HepG2 (cell line): Measurements from ENCODE around the gene ATG4B. TPM values are rescaled to one million over a fixed set of nuclear protein-coding genes. Genes with fewer than 3 reads are reported as not detected.

Experiments used
- CEBPG ChIP-seq: IDR thresholded peaks from 2 replicates; pipeline ENCODE4 v1.6.1; 2016
- DMTF1 ChIP-seq: sonication (generic); formaldehyde crosslinking; IDR thresholded peaks from 2 replicates; pipeline ENCODE4 v1.4.0; 2020; ENCODE audit warnings: mild to moderate bottlenecking, missing genetic modification reagents
- IRF2 ChIP-seq: IDR thresholded peaks from 2 replicates; pipeline ENCODE4 v1.6.1; 2018; ENCODE audit warnings: missing genetic modification reagents, missing compliant biosample characterization
- KLF15 ChIP-seq: sonication (generic); formaldehyde crosslinking; IDR thresholded peaks from 2 replicates; pipeline ENCODE4 v1.8.1; 2023; ENCODE audit warnings: borderline replicate concordance, mild to moderate bottlenecking, inconsistent platforms, missing genetic modification reagents, mixed read lengths
- MLX ChIP-seq: IDR thresholded peaks from 2 replicates; pipeline ENCODE4 v1.6.1; 2016
- NFKB2 ChIP-seq: sonication (generic); formaldehyde crosslinking; IDR thresholded peaks from 2 replicates; pipeline ENCODE4 v1.4.0; 2020; ENCODE audit warnings: missing genetic modification reagents, borderline replicate concordance
- NONO ChIP-seq, 2 experiments: fragments of 450-650 bp in 1 of 2; sonication (generic) in 1 of 2; formaldehyde crosslinking in 1 of 2; IDR thresholded peaks in 1 of 2; conservative IDR thresholded peaks in 1 of 2; 2 replicates each; pipeline versions ENCODE4 v1.6.1 to v1.8.0; 2017 to 2022; ENCODE audit warnings: mild to moderate bottlenecking in 1 of 2, missing genetic modification reagents in 1 of 2, moderate library complexity in 1 of 2
- NR1H2 ChIP-seq: sonication (generic); formaldehyde crosslinking; IDR thresholded peaks from 2 replicates; pipeline ENCODE4 v1.8.1; 2022; ENCODE audit warnings: low read depth, missing genetic modification reagents, borderline replicate concordance
- PITX1 ChIP-seq: sonication (generic); formaldehyde crosslinking; IDR thresholded peaks from 2 replicates; pipeline ENCODE4 v1.5.1; 2020; ENCODE audit warnings: mild to moderate bottlenecking, missing genetic modification reagents
- RAD51 ChIP-seq: fragments of 450-650 bp; IDR thresholded peaks from 2 replicates; pipeline ENCODE4 v1.6.1; 2016; ENCODE audit warnings: borderline replicate concordance
- TAF1 ChIP-seq: sonication (generic); formaldehyde crosslinking; IDR thresholded peaks from 2 replicates; pipeline ENCODE4 v1.4.0; 2020; ENCODE audit warnings: missing genetic modification reagents
- TSC22D2 ChIP-seq: sonication (generic); formaldehyde crosslinking; IDR thresholded peaks from 2 replicates; pipeline ENCODE4 v1.5.1; 2020; ENCODE audit warnings: missing genetic modification reagents, mild to moderate bottlenecking, borderline replicate concordance
- YEATS2 ChIP-seq: sonication (generic); formaldehyde crosslinking; IDR thresholded peaks from 2 replicates; pipeline ENCODE4 v1.4.0; 2020; ENCODE audit warnings: missing genetic modification reagents, borderline replicate concordance
- ZFYVE20 ChIP-seq: sonication (generic); formaldehyde crosslinking; IDR thresholded peaks from 2 replicates; pipeline ENCODE4 v1.8.0; 2023; ENCODE audit warnings: low read depth, mild to moderate bottlenecking, moderate library complexity, missing genetic modification reagents, borderline replicate concordance
- ZNF280B ChIP-seq: sonication (generic); formaldehyde crosslinking; IDR thresholded peaks from 2 replicates; pipeline ENCODE4 v1.5.0; 2020; ENCODE audit warnings: missing genetic modification reagents, mild to moderate bottlenecking, borderline replicate concordance
- ZNF562 ChIP-seq: sonication (generic); formaldehyde crosslinking; IDR thresholded peaks from 2 replicates; pipeline ENCODE4 v1.8.0; 2022; ENCODE audit warnings: missing genetic modification reagents, borderline replicate concordance
- ZNF670 ChIP-seq: sonication (generic); formaldehyde crosslinking; IDR thresholded peaks from 2 replicates; pipeline ENCODE4 v1.8.0; 2022; ENCODE audit warnings: mild to moderate bottlenecking, missing genetic modification reagents, borderline replicate concordance
- ZNF710 ChIP-seq: sonication (generic); formaldehyde crosslinking; IDR thresholded peaks from 2 replicates; pipeline ENCODE4 v1.5.0; 2020; ENCODE audit warnings: mild to moderate bottlenecking, missing genetic modification reagents, borderline replicate concordance
- ZNF773 ChIP-seq: sonication (generic); formaldehyde crosslinking; IDR thresholded peaks from 2 replicates; pipeline ENCODE4 v1.4.0; 2020; ENCODE audit warnings: missing genetic modification reagents, borderline replicate concordance
- ZNF878 ChIP-seq: sonication (generic); formaldehyde crosslinking; IDR thresholded peaks from 2 replicates; pipeline ENCODE4 v1.8.1; 2023; ENCODE audit warnings: mild to moderate bottlenecking, missing genetic modification reagents, moderate library complexity
- polyA plus RNA-seq, 8 experiments: library from polyadenylated mRNA; depleted of rRNA in 3 of 8; stranded (reverse) in 7 of 8; unstranded in 1 of 8; fragments of >200 nt; fragmentation: Illumina TruSeq in 4 of 8; extraction: Trizol in 4 of 8; gene quantifications; 2 replicates each; pipeline versions ENCODE4 v1.2.1 to v1.2.3, GENCODE V29; 2011 to 2016; ENCODE audit warnings: low read depth in 4 of 8, missing spikeins in 1 of 8, mixed read lengths in 1 of 8; ENCODE audit not compliant: insufficient read depth in 1 of 8
- total RNA-seq, 5 experiments: library from RNA; depleted of rRNA; stranded (reverse); fragments of >200 nt; fragmentation: Illumina TruSeq; extraction: Trizol; gene quantifications; 2 replicates each; pipeline ENCODE4 v1.2.3, GENCODE V29; 2016; ENCODE audit warnings: low read depth in 1 of 5

ATG4B gene
- total and polyA plus RNA-seq, 2 of the 13 experiments (the other 11 are each of a cell fraction or from before 2014, with no cell fraction given) = 95.5 to 239 TPM

- TF ChIP-seq TAF1 (CRISPR knock-in tag) (peak; percentile 28; the same call in 1 of the 2 replicates), YEATS2 (CRISPR knock-in tag) (no peak), ZNF773 (no peak), DMTF1 (no peak), MLX (CRISPR knock-in tag) (no peak), ZNF562 (CRISPR knock-in tag) (no peak), ZFYVE20 (CRISPR knock-in tag) (0 out of 2 replicates have a peak, but pooled peaks have one; percentile 37), NR1H2 (no peak), RAD51 (no peak), ZNF670 (peak; percentile 38; the same call in 1 of the 2 replicates), KLF15 (CRISPR knock-in tag) (no peak), ZNF878 (no peak), NFKB2 (CRISPR knock-in tag) (peak; percentile 47; the same call in 1 of the 2 replicates), PITX1 (CRISPR knock-in tag) (0 out of 2 replicates have a peak, but pooled peaks have one; percentile 11), CEBPG (CRISPR knock-in tag) (peak; percentile 78), TSC22D2 (CRISPR knock-in tag) (0 out of 2 replicates have a peak, but pooled peaks have one; percentile 47), NONO (IDR thresholded peaks at IDR 0.05) (no peak), NONO (CRISPR knock-in tag; conservative IDR thresholded peaks at IDR 0.05) (peak; percentile 54; the same call in 1 of the 2 replicates), IRF2 (CRISPR knock-in tag) (peak; percentile 79), ZNF710 (CRISPR knock-in tag) (no peak), ZNF280B (no peak)
Measured at GRCh38 chr2:241659150-241659739, 21.8 kb downstream of the ATG4B start (continued).
